Stimulated activated CD8-positive, alpha-beta memory T cell treated with anti-CD3 and anti-CD28 coated beads, Interleukin-15, amount 100 ng/mL, for 1 hour (primary cell): ENCODE measurements around the gene GNB5.
"Not testable (repeated sequence)": the region's sequence is repeated elsewhere in the genome, so short reads cannot be mapped to it uniquely, and the experiment has no call there.

ENCODE experiments used
- DNase-seq: peaks from one replicate; pipeline ENCODE4 v3.0.0-alpha.2; 2020; ENCODE audit warnings: low read depth

The GNB5 gene

GRCh38 chr15:52112203-52112750 lies 78.9 kb downstream of the GNB5 start:
- no peak for DNase-seq

GRCh38 chr15:52111517-52112202 lies 79.5 kb downstream of the GNB5 start:
- no peak for DNase-seq

DNA sequence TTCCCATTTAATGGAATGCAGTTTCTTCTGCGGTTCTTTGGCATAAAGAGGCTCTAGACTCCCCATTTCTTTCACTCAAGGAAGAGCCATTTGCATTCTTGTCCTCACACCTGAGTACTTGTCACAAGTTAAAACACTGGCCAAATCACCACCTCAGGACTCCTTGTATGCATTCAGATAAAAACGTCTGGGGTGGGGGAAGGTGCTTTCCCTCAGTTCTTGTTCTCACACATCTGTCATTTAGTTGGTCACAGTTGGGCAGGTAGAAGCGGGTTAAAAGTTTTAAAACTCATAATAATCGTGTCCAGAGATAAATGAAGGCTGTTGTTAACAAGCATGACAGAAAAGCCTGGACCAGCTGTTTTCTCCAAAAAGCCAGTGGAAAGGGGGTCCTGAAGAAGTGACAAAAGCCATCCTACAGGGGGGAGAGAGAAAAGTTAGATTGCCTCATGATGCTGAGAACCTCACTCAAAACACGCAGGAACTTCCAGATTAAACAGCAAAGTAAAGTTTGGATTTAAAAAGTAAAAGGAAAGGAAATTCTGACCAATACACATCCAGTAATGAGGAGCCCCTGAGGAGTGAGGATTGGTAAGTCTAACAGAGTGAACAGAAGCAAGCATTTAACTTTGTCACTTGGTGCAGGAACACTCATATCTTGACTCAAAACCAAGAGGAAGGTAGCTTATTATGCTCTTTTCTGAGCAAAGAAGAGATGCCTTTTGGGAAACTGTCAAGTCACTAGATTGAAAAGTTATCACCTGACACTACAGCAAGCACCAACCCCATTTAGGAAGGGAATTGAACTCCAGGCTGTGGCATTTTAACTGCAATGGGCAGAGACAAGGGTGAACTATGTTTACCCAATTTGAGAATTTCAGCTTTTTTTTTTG lies 81.4 kb downstream of the GNB5 start:
- DNase-seq: no peak

GRCh38 chr15:52107238-52107637 lies 84.0 kb downstream of the GNB5 start:
- DNase-seq: no peak

DNA sequence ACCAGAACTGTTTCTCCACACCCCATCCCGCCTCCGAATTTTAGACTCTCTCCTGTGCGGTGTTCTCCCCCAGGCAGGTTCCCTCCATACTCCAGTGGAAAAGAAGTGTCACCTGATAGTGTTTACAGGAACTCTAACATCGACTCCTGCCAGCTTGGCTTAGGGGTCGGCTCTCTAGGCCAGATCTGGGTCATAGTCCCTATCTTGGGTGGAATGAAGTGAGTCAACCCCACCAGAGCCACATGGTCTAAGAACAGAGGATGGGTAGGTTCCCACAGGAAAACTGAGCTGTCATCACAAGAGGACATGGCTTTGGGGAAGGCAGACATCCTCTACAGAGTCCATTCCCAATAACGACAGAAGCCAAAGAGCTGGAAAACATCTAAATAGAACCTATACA lies 84.6 kb downstream of the GNB5 start:
- DNase-seq: no peak

DNA sequence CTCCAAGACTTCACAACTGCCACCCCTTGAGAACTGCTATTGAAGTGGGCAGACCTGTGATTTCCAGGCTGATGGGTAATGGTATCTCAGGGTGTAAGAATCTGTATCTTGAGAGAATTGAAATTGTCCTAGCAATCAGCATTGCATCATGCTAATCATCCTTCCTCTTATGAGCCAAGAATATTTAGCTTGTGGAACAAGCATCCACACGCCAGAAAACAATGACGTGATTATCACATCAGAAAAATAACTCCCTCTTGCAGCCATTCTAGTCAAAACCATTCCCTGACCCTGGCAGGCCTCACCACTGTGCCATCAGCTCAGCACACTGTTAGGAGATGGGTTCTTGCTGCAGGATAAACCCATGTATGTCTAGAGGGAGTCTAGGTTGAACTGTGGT lies 85.3 kb downstream of the GNB5 start:
- no peak for DNase-seq

- DNase-seq: no peak
These were observed 86.6 kb downstream of the GNB5 start for GRCh38 chr15:52104532-52105004.

- no peak for DNase-seq
These were observed 87.7 kb downstream of the GNB5 start for GRCh38 chr15:52103217-52104207.

- DNase-seq: no peak
These were observed 88.7 kb downstream of the GNB5 start for GRCh38 chr15:52102463-52102862.

- DNase-seq: no peak
These were observed 89.5 kb downstream of the GNB5 start for GRCh38 chr15:52101542-52102323.

- no peak for DNase-seq
These were observed 90.3 kb downstream of the GNB5 start for GRCh38 chr15:52100807-52101442.

DNA sequence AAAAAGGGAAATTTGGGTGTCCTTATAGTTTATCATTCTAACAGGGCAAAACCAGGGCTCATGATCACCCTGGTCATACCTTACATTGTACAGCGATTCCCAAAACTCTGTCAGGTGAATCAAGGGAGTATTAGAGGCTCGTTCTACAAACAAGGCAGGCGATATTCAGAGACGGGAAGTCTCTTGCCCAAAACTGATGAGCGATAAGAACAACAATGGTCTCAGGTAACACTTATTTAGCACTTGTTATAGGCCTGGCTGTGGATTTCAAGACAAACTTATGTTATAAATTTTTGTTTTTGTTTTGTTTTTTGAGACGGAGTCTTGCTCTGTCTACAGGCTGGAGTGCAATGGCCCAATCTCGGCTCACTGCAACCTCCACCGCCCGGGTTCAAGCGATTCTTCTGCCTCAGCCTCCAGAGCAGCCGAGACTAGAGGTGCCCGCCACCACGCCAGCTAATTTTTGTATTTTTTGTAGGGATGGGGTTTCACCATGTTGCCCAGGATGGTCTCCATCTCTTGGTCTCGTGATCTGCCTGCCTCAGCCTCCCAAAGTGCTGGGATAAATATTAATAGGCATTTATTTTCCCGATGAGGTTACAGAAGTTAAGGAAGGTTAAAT lies 91.4 kb downstream of the GNB5 start:
- no peak for DNase-seq

DNA sequence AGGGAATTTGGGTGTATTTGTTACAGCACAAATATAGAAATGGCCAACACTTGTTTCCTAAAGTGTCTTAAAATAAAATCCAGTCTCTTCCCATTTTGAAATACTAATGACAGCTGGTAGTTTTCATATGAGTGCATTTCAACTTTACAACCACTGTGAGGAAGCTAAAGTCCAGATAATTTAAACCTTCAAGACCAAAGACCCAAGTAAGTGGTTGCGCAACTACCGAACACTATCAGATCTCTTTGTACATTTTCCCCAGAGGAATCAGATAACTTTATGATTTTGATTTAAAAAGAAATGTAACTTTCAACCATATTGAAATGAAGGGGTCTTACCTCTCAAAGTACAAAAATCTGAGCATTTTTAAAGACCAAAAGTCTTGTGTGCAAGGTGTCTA lies 92.9 kb downstream of the GNB5 start:
- no peak for DNase-seq

- no peak for DNase-seq
These were observed 94.0 kb downstream of the GNB5 start for GRCh38 chr15:52097180-52097579.

DNA sequence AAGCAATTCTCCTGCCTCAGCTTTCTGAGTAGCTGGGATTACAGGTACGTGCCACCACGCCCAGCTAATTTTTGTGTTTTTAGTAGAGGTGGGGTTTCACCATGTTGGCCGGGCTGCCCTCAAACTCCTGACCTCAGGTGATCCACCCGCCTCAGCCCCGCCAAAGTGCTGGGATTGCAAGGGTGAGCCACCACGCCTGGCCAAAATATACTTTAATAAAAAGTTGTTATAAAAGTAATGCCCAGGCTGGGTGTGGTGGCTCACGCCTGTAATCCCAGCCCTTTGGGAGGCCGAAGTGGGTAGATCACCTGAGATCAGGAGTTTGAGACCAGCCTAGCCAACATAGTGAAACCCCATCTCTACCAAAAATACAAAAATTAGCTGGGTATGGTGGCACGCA lies 94.7 kb downstream of the GNB5 start:
- DNase-seq: not testable (repeated sequence)

GRCh38 chr15:52095597-52096262 lies 95.5 kb downstream of the GNB5 start:
- DNase-seq: no peak

DNA sequence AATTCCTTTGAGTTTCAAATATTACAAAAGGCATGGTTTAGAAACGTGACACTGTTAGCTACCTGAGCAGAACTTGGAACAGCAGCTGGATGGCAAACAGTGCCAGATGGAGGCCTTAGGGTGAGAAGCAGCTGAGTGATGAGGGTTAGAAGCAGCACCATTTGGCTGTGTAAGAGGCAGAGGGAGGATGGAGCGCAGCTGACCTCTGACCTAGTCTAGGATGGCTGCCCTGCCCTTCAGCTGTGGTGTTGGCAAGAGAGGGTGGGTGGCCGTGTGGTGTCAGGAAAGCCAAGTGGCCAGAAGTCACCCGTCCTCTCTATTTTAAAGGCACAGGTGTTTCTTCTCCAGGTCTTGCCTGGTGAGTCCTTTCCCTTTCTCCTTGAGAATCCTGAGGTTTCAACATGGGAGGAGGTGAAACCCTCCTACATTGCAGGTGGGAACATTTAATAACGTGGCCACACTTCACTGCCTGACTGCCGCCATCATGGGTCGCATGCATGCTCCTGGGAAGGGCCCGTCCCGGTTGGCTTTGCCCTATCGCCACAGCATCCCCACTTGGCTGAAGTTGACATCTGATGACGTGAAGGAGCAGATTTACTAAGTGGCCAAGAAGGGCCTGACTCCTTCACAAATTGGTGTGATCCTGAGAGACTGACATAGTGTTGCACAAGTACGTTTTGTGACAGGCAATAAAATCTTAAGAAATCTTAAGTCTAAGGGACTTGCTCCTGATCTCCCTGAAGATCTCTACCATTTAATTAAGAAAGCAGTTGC lies 96.2 kb downstream of the GNB5 start:
- no peak for DNase-seq
